Glutamatergic neuron (in vitro differentiated cells): ENCODE results near the gene KRT9. TPM values are rescaled to one million over a fixed set of nuclear protein-coding genes. Genes with fewer than 3 reads are reported as not detected.
"Not testable (repeated sequence)": the region's sequence is repeated elsewhere in the genome, so short reads cannot be mapped to it uniquely, and the experiment has no call there.

ENCODE experiments used
- DNase-seq: peaks from one replicate; pipeline ENCODE4 v3.0.0; 2022
- H3K27ac Mint-ChIP-seq: one replicate; pipeline ENCODE4 v1.8.0; 2020; ENCODE audit warnings: mild to moderate bottlenecking, mixed read lengths, inconsistent platforms; ENCODE audit not compliant: unreplicated experiment
- H3K27me3 Mint-ChIP-seq: one replicate; pipeline ENCODE4 v1.8.0; 2020; ENCODE audit warnings: mild to moderate bottlenecking, moderate library complexity, mixed read lengths, inconsistent platforms; ENCODE audit not compliant: unreplicated experiment
- H3K36me3 Mint-ChIP-seq: one replicate; pipeline ENCODE4 v1.8.0; 2020; ENCODE audit warnings: mild to moderate bottlenecking, mixed read lengths, inconsistent platforms; ENCODE audit not compliant: unreplicated experiment
- H3K4me1 Mint-ChIP-seq: one replicate; pipeline ENCODE4 v1.8.0; 2020; ENCODE audit warnings: mild to moderate bottlenecking, low read depth, mixed read lengths, inconsistent platforms; ENCODE audit not compliant: unreplicated experiment
- H3K4me3 Mint-ChIP-seq: one replicate; pipeline ENCODE4 v1.8.0; 2020; ENCODE audit warnings: mild to moderate bottlenecking, mixed read lengths, inconsistent platforms; ENCODE audit not compliant: unreplicated experiment
- H3K9me3 Mint-ChIP-seq: one replicate; pipeline ENCODE4 v1.8.0; 2020; ENCODE audit warnings: mild to moderate bottlenecking, moderate library complexity, mixed read lengths, inconsistent platforms; ENCODE audit not compliant: unreplicated experiment
- CTCF ChIP-seq: fragments of 200-600 bp; sonication (generic); IDR thresholded peaks from one replicate; pipeline ENCODE4 v1.5.0; 2021; ENCODE audit not compliant: partially characterized antibody, unreplicated experiment
- total RNA-seq: library from RNA; stranded (reverse); fragmentation: NEBNext Ultra II Directional; extraction: Animal tissue kit (Norgen Biotek cat#: 25700); gene quantifications from one replicate; pipeline ENCODE4 v1.2.1, GENCODE V29; 2021; ENCODE audit not compliant: unreplicated experiment

KRT9 gene
- total RNA-seq, 1 donor from 2014 or later, result not detected

DNA sequence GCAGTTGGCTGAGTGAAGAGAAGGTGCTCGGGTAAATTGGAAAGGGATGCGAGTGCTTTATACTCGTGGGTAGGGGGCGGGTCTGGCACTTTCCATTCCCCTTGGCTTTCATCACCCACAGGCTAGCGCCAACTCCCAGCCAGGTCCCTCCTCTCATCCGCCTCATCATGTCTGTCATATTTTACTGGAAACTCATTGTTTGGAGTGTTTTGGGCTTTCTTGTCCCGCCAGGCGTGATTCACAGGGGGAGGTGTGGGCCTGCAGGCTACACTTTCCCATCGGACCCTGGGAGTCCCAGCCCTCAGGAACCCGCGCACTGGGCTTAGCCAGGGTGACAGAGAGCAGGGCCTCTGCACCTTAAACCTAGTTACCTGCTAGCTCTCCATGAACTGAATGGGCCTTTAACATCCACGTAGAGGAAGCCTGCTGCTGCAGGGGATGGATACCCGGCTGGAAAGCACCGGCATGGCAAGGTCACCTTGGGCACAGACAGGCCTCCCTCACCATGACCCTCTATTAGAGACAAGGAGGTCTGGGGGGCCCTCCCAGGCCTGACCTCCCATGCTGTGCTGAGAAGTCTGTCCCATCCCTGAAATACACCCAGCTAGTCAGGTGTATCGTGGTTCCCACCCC is 15.1 kb upstream of the KRT9 start, which contains the start of gene KRT14:
KRT14 (minus strand) TSS at position 33 of the 633 bp plus-strand sequence. CDS start 61 bp downstream, outside the sequence.
- H3K4me1 Mint-ChIP-seq, result no peaks in the 10 kb centered on the region
- H3K4me3 Mint-ChIP-seq, result no peak within 1 kb of the TSS
- TF ChIP-seq CTCF, result no peak
- peaks cover 4% of the 10 kb centered on the region for H3K9me3 Mint-ChIP-seq
- H3K27ac Mint-ChIP-seq, result no peak within 1 kb of the TSS
- H3K27me3 Mint-ChIP-seq, result no peaks in the 10 kb centered on the region
- no peak for DNase-seq
- H3K36me3 Mint-ChIP-seq, result no peaks in the 10 kb centered on the region

- no peak overlapping the region for H3K4me3 Mint-ChIP-seq
- no peaks in the 10 kb centered on the region for H3K36me3 Mint-ChIP-seq
Observed at GRCh38 chr17:41585301-41586056, 13.6 kb upstream of the KRT9 start.

GRCh38 chr17:41584331-41584927 is 12.6 kb upstream of the KRT9 start:
- H3K27ac Mint-ChIP-seq, H3K4me1 Mint-ChIP-seq, H3K27me3 Mint-ChIP-seq, DNase-seq, H3K9me3 Mint-ChIP-seq, H3K4me3 Mint-ChIP-seq, H3K36me3 Mint-ChIP-seq: not testable (repeated sequence)

More at GRCh38 chr17:41585301-41586056, 13.6 kb upstream of the KRT9 start:
- no peak for TF ChIP-seq CTCF
- no peaks in the 10 kb centered on the region for H3K4me1 Mint-ChIP-seq
- H3K9me3 Mint-ChIP-seq, result peaks cover 4% of the 10 kb centered on the region
- H3K27ac Mint-ChIP-seq, result no peak overlapping the region
- no peaks in the 10 kb centered on the region for H3K27me3 Mint-ChIP-seq
- DNase-seq, result no peak

- Mint-ChIP-seq H3K36me3 (no peaks in the 10 kb centered on the region), H3K4me3 (no peak overlapping the region), H3K27ac (no peak overlapping the region), H3K9me3 (peaks cover 5% of the 10 kb centered on the region), H3K4me1 (no peaks in the 10 kb centered on the region), H3K27me3 (no peaks in the 10 kb centered on the region)
- DNase-seq, result no peak
- no peak for TF ChIP-seq CTCF
Observed at GRCh38 chr17:41583137-41584127, 11.6 kb upstream of the KRT9 start.

GRCh38 chr17:41582061-41582968 is 10.5 kb upstream of the KRT9 start:
- H3K27ac Mint-ChIP-seq, H3K9me3 Mint-ChIP-seq, H3K27me3 Mint-ChIP-seq, H3K4me1 Mint-ChIP-seq, H3K36me3 Mint-ChIP-seq, DNase-seq, H3K4me3 Mint-ChIP-seq: not testable (repeated sequence)
